ENCODE data around the gene PRKAB1. TPM values are rescaled to one million over a fixed set of nuclear protein-coding genes. Genes with fewer than 3 reads are reported as not detected.
"Not testable (repeated sequence)": the region's sequence is repeated elsewhere in the genome, so short reads cannot be mapped to it uniquely, and the experiment has no call there.

The PRKAB1 gene
- total and polyA plus RNA-seq, 9 of the 15 experiments (the other 6 are each of a cell fraction or from before 2014, with no cell fraction given) = 32.6 to 94.2 (median 63.8) TPM

- H3K9ac ChIP-seq (ENCODE audit: insufficient read depth in 1 of 2, low read depth in 2 of 2, low read length in 2 of 2); H3K4me1 ChIP-seq (replicated peaks in 1 of 2; ENCODE audit: control insufficient read depth in 2 of 2, insufficient read depth in 2 of 2, low read length in 2 of 2); H3K9me1 ChIP-seq (ENCODE audit: control insufficient read depth, insufficient read depth, low read length); H3K79me2 ChIP-seq (ENCODE audit: control insufficient read depth, insufficient read depth, low read length); H3K27ac ChIP-seq (ENCODE audit: extremely low read depth, low read depth, low read length); BruUV-seq (replicated peaks); FAIRE-seq; H4K20me1 ChIP-seq (replicated peaks; ENCODE audit: control insufficient read depth, insufficient read depth, low read length); intact Hi-C loops (cut with micrococcal nuclease); in situ Hi-C loops (cut with MboI); H3K4me2 ChIP-seq (ENCODE audit: insufficient read depth, low read length); H3K27me3 ChIP-seq (ENCODE audit: control insufficient read depth in 2 of 2, insufficient read depth in 2 of 2, low read length in 2 of 2); H2AFZ ChIP-seq (ENCODE audit: low read depth, low read length); DNase-seq (ENCODE audit: extremely low read depth in 1 of 4, low spot score in 3 of 4); H3K9me3 ChIP-seq (replicated peaks; ENCODE audit: control insufficient read depth, insufficient read depth, low read depth, low read length); POLR2A ChIA-PET; H3K4me3 ChIP-seq; CTCF ChIA-PET (ENCODE audit: low intra/inter-chr PET ratio); H3K36me3 ChIP-seq (ENCODE audit: control insufficient read depth, insufficient read depth, low read length); ATAC-seq: not testable (repeated sequence)
- 0% methylated on average over 1 of the region's 1 CpG for WGBS (ENCODE audit: insufficient coverage, low coverage, missing lambda C conversion rate)
Observed at GRCh38 chr12:119618328-119618896, 49.5 kb upstream of the PRKAB1 start.

DNA sequence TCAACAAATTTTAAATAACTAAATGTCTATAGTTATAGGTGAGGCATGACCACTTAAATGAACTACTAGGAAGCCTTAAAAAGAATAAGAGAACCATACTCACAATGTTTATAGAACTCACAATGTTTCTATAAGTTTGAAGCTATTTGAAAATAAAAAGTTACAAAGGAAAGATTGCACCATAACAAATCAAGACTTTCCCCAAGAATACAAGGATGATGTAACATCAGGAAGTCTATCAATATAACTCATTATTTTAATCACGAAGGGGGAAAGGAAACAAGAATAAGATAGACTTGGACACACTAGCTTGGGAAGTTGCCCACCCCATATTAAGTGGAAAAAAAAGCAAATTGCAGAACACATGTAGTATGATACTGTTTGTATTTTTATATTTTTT is 47.4 kb upstream of the PRKAB1 start:
- TF ChIP-seq IFI16 (CRISPR knock-in tag; IDR thresholded peaks at IDR 0.05) (no peak), CEBPG (CRISPR knock-in tag; IDR thresholded peaks at IDR 0.05) (no peak), CEBPG (tag; conservative IDR thresholded peaks at IDR 0.05 in 1 of 2, IDR thresholded peaks at IDR 0.05 in 1 of 2) (peak; percentile 77 to 79; a peak in 3 of 4 replicates), CEBPB (tag; IDR thresholded peaks at IDR 0.05) (peak; percentile 64), ZKSCAN8 (CRISPR knock-in tag; IDR thresholded peaks at IDR 0.05) (no peak)
- TF ChIP-seq, protein P1, sequence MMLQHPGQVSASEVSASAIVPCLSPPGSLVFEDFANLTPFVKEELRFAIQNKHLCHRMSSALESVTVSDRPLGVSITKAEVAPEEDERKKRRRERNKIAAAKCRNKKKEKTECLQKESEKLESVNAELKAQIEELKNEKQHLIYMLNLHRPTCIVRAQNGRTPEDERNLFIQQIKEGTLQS (IDR thresholded peaks at IDR 0.05) = peak; percentile 40; the same call in 1 of the 2 replicates
- TF ChIP-seq, protein P1 (CRISPR knock-in tag; conservative IDR thresholded peaks at IDR 0.05) = no peak
- Histone ChIP-seq H3K4me2 (ENCODE audit: insufficient read depth, low read length) (no peak overlapping the region), H3K9me3 (replicated peaks; ENCODE audit: control insufficient read depth, insufficient read depth, low read depth, low read length) (no peaks in the 10 kb centered on the region), H3K27me3 (ENCODE audit: control insufficient read depth in 2 of 2, insufficient read depth in 2 of 2, low read length in 2 of 2) (peaks cover 0 to 4% of the 10 kb centered on the region in 2 experiments; a peak in 2 of 5 replicates), H3K9me1 (ENCODE audit: control insufficient read depth, insufficient read depth, low read length) (no peaks in the 10 kb centered on the region), H3K4me1 (replicated peaks in 1 of 2; ENCODE audit: control insufficient read depth in 2 of 2, insufficient read depth in 2 of 2, low read length in 2 of 2) (no peaks in the 10 kb centered on the region), H2AFZ (ENCODE audit: low read depth, low read length) (no peak overlapping the region), H3K9ac (ENCODE audit: insufficient read depth in 1 of 2, low read depth in 2 of 2, low read length in 2 of 2) (no peak overlapping the region), H3K36me3 (ENCODE audit: control insufficient read depth, insufficient read depth, low read length) (no peaks in the 10 kb centered on the region), H3K4me3 (no peak overlapping the region), H4K20me1 (replicated peaks; ENCODE audit: control insufficient read depth, insufficient read depth, low read length) (no peaks in the 10 kb centered on the region), H3K79me2 (ENCODE audit: control insufficient read depth, insufficient read depth, low read length) (no peaks in the 10 kb centered on the region), H3K27ac (ENCODE audit: extremely low read depth, low read depth, low read length) (no peak overlapping the region)
- intact Hi-C loops (cut with micrococcal nuclease) = no loop called here
- no TSS peak for BruUV-seq (replicated peaks)
- WGBS (ENCODE audit: insufficient coverage, low coverage, missing lambda C conversion rate) = 6% methylated on average over 1 of the region's 1 CpG
- FAIRE-seq = no peak
- no peak for ATAC-seq
- POLR2A ChIA-PET = no interaction called here
- in situ Hi-C loops (cut with MboI) = no loop called here
- CTCF ChIA-PET (ENCODE audit: low intra/inter-chr PET ratio) = interaction anchor here (0.6 kb wide), 1 partner anchor 22 kb away, joined by 4 read pairs; no protein-coding TSS in a partner anchor
- no peak for DNase-seq (ENCODE audit: extremely low read depth in 1 of 4, low spot score in 3 of 4)

Data from K562 (cell line).